GM15510 (cell line): ENCODE results near the gene CLIC1.

Experiments used
- POLR2A ChIP-seq: IDR thresholded peaks from 3 replicates; pipeline ENCODE4 v1.6.1; 2011; ENCODE audit warnings: borderline replicate concordance; ENCODE audit not compliant: insufficient read length; ENCODE audit errors: extremely low read depth

CLIC1 gene

DNA sequence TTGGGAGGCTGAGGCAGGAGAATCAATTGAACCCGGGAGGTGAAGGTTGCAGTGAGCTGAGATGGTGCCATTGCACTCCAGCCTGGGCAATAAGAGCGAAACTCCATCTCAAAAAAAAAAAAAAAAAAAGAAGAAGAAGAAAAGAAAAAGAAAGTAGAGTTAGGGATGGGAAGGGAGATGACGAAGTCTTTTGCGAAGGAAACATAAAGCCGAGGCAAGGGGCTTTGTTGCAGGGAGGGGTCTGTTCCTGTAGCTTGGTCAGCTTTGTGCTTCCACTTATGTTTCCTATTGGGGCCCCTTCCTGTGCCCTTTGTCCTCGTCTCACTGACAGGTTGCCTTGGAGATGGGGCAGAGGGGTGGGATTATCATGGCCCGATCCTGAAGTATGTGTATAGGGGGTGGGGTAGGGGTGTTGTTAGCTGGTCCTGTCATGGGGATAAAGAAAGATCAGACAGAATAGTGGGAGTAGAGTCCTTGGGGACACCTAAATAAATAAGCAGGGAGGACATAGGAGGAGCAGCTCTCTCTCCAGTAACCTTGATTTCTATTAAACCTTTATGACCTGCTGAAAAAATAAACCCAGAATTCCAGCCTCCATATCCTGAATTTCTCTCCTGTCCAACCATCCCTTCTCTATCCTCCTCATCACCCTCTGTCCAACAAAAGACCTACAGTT lies 1.1 kb upstream of the CLIC1 start:
- no peak for TF ChIP-seq POLR2A

DNA sequence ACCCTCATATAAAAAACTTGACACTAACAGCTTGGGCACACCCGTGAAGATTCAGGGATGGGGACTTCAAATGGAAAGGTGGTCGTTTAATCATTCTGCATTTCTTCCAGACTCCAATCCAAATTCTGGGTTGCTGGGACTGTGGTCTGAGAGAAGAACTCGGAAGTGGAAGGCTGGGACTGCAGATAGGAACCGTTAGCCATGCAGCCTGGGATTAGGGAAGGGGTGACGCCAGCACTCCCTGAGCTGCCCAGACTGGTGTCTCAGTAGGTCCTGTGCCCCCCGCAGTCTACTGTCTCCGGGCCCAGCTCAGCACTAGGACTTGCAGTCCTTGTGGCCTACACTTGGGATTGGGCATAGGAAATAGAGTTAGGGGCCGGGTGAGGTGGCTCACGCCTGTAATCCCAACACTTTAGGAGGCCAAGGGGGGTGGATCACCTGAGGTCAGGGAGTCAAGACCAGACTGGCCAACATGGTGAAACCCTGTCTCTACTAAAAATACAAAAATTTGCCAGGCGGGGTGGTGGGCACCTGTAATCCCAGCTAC lies 511 bp upstream of the CLIC1 start:
- TF ChIP-seq POLR2A, result no peak

DNA sequence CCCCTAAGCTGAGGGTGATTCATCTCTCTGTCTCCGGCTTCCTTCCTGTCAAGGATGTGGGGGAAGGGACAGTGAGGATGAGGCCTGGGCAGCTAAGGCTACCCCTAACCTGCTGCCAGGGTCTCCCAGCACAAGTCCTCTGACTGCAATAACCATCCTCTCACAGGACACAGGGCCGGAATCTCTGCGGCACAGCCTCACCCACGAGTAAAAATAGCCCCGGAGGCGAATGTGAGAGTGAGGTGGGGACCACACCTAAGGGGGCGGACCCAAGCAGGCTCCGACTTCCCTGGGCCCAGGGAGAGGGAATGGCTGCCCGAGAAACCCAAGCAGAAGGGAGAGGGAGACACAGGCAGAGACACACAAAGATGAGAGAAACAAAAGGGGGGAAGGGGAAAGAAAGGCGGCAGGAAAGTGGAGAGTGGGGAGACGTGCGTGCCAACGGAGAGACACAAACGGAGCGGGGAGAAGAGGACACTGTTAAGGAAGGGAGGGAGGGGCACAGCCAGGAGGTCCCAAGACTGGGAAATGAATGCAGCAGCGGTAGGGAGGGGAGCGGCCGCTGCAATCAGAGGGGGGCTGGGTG lies 1.4 kb downstream of the CLIC1 start:
- TF ChIP-seq POLR2A, result peak; percentile 36

DNA sequence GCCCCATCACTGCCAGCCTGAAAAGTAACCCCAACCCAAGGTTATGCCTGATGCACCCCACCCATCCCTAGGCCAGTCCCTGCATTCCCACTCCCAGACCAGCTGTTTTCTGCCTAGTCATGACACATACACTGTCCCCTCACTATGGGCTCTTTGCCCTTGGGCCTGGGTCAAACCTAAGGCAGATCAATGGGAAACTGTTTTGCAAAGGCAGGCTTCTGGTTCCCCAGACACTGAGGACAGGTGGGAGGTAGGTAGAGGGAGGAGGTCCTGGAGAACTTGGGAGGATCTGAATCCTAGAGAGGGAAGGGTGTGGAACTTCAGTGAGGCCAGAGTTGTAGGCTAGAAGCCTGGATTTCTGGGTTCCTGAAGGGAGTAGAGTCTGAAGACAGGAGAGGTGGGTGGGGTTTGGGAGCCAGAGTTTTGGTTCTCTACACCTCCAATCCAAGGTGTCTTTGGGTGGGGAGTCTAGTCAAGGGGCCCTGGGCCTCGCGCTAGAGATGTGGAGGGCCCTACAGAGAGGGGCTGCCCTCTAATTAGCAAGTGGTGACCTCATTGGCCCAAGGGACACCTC lies 2.0 kb downstream of the CLIC1 start:
- TF ChIP-seq POLR2A, result no peak

DNA sequence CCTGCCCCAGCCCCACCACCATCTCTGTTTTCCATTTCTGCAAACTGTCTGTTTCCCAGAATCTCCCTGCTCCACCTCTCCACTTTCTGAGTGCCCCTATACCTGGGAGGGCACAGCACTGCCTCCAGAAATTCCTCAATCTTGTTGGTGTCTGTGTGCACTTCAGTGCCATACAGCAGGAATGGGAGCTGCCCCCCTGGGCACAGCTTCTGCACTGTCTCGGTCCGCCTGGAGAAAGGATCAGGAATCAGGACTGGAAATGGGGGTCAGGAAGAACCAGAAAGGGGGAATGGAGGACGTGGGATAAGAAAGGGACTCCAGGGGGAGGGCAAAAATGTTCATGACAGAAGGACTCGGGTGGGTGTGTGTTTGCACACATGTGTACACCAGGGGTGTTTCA lies 2.6 kb downstream of the CLIC1 start:
- TF ChIP-seq POLR2A, result no peak

DNA sequence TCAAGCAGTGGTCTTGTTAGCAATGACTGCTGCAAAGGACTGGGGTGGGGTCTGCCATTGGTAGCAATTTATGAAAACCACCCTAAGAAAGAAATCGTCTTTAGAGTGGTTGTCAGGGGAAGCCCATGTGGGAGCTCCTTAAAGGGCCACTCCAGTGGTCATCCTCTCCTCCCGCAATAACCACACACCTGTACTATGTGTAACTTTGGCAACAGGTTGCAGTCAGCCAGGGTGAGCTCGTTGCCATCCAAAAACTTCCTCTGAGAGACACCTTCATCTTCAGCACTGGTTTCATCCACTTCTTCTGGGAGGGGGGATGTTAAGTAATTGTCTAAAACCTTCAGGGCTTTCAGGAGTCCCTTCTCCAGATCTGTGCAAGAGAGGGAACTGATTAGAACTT lies 4.3 kb downstream of the CLIC1 start:
- no peak for TF ChIP-seq POLR2A

DNA sequence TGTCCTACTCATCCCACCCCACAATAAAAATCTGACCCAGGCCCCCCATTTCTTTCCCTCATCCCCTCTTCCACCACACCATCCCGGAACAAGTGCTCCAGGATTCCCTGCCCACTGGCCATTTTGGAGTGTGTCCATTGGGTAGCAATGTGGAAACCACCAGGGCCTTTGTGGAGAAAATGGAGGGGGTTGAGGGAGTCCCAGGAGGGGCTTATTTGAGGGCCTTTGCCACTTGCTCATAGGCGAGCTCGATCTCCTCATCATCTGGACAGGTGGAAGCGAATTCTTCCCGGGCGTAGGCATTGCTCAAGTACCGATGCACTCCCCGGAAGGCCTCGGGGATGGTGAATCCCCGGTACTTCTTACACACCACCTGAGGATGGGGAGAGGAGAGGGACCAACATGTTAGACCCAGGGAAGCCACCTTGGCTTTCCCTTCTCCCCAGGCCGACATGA lies 5.7 kb downstream of the CLIC1 start:
- no peak for TF ChIP-seq POLR2A

DNA sequence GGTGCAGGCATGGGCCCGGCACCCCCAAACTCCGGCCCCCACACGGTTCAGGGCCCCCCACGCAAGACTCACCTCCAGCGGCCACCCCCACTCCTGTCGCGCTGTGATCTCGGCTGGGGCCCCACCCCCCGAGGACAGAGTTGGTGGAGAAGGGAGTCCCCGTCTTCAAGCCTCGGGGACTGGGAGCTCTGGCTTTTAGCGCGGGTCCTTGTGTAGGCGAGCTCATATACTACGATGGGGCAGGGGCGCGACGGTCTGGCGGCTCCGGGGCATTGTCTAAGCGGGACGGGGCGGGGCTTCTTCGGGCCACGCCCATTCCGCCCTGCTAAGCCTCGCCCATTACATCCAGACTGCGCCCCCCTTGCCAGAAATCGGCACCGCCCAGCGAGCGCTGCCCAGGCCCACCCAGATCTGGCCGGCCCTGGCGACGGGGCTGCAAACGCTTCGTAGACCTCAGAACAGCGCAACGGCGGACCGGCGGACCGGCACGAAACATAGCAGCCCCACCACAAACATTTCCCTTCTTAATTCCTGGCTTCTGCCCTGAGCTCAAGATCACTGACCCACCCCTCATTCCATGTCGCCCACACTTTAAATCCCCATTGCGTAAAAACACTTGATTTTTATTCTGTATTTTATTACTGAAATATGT lies 6.2 kb downstream of the CLIC1 start:
- TF ChIP-seq POLR2A, result peak; percentile 47

DNA sequence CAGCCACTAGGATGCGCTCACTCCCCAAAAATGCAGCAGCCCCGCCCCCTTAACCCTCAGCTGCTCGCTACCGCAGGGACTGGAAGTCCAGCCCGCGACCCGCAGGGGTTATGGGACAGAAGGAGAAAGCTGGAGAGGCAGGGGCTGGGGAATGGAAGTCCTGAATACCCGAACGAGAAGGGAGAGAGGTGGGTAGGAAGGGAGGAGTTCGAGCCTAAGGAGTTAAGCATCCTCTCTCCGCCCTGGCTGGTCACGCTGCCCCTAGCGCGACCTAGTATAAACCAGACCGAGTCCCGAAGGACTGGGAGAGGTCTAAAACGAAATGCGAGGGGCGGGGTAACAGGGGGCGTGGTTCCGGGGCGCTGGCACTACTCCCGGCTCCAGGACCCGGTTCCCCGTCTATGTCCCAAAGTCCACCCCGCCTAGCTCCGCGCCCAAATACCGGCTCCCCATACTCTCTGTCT lies 6.8 kb downstream of the CLIC1 start:
- TF ChIP-seq POLR2A, result no peak

DNA sequence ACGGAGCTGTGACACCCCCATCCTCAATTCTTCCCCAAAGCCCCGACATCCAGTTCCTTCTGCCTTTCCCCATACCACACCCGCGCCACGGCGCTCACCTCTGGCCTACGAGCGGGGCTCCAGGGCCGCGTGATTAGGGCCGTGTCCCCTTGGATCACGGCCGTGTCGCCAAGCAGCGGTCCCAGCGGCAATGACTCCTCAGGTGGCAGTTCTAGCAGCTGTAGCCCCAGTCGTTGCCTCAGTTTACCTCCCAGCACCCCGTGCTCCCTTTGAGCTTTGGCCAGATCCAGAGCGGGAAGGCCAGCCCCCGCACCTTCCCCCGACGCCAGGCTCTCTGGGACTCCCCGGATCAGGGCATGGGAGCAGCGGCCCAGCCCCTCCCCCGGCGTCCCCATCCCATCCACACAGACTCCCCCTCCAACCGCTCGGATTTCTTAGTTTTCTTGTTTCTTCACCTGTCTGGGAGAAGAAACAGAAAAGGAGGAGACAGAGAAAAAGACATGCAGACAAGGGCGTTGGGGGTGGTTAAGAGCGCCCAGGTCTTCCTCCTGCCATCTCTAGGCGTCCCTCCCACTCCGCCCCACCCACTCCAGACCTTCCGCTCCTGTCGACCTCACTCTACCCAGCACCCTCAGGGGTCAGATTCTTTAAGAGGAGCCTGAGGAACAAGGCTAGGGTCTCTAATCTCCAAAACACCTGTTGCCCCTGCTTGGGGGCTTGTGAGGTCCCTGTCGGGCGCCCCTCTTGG lies 7.4 kb downstream of the CLIC1 start, which contains the start of gene DDAH2:
Gene DDAH2 (minus strand): TSS at position 533 of the 748 bp plus-strand sequence. CDS start 138 bp downstream, at position 395.
- TF ChIP-seq POLR2A, result no peak

DNA sequence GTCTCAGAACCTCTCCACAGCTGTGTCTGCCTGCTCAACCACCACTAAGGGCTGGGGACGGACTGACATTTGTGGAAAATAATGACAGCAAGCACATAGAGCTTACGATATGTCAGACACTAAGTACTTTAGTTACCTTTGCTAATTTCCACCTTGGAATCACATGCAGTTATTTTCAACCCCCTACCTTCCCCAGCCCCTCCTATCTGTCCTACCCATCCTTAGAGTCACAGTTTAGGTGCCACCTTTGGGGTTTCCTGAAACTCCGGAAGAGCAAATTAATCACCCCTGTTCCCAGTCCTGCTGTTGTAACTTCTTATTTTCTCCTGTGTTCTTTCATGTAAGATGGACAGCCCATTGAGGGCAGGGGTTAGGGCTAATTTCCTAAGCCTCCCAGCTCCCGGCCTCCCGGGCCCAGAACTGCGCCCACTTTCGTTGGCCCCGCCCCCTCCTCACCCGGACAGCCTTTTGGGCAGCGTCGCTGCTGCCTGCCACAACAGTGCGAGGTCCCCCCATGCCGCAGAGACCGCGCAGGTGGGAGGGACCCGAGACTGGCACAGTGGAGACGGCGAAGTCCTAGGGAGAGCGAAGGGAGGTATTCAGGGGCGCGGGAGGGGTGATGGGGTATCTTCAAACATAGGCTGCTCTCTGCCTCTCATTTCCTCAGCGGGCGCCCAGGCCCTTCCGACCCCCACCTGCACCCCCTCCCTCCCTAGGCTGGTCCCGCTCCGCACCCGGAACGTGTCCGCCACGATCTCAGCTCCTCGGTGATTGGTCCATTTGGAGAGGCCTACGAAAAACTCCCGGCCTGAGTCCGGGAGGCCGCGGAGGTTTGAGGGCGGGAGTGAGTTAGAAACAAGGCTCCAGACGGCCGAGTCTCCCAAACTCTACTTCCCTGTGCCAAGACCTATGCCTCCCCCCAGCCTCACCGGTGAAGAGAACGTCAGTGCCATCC lies 8.3 kb downstream of the CLIC1 start:
- no peak for TF ChIP-seq POLR2A

DNA sequence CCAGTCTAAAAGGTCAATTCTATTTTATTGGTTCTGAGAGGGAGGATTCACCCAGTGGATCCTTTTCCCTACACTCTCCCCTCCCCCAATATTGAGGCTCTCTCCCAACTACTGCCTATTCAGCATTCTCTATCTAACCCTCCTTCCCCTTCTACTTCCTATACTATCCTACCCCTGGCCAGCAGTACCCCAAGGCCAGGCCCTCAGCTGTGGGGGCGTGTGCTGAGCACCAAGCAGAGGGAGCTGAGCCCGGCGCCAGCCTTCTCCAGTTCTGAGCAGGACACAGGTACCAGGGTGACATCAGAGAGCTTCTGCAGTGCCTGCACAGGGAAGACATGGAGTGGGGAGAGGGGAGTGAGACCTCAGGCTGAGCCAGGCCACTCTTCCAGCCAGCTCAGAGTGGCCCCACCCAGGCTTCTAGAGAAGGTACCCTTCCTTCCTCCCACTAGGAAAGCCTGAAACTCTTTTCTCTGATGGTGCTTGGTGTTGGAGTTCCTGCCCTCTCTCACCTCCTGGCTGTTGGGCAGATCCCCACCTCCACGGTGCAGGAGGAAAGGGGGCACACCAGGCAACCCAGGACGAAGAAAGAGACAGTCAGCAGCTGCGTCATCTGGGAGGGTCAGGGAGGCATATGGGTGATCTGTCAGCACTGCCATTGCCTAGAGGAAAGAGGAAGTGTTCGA lies 9.2 kb downstream of the CLIC1 start:
- TF ChIP-seq POLR2A, result no peak
